ENCODE measurements around the gene ZFHX3.

Gene ZFHX3

DNA sequence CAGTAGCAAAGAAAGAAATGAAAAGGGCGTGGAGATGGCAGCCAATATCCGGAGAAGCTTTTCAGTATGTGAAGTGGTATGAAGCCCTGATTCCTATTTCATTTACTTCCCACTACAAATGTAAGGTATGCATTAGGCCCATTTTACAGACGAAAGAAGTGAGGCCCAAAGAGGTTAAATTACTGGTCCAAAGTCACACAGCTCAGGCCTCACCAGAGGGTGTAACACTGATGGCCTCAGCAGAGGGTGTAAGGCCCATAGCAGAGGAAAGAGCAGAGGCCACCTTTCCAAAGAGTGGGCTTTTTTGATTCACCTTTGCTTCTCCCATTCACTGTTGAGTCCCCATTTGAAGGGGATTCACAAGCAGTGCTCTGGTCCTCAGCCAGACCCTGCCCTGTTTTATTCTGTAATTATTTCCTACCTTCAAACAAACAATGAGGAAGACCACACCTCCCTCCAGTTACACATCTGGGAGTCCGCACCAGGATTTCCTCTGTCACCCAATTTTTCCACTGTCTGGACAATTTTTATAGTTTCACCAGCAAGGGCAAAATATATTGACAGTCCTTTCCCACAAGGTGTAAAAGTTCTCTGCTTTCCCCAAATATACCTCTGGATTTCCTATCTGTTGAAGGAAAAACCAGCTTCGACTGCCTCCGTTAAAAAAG is 7.1 kb downstream of the ZFHX3 start:
- DNase-seq (ENCODE audit: low read depth): no peak

DNA sequence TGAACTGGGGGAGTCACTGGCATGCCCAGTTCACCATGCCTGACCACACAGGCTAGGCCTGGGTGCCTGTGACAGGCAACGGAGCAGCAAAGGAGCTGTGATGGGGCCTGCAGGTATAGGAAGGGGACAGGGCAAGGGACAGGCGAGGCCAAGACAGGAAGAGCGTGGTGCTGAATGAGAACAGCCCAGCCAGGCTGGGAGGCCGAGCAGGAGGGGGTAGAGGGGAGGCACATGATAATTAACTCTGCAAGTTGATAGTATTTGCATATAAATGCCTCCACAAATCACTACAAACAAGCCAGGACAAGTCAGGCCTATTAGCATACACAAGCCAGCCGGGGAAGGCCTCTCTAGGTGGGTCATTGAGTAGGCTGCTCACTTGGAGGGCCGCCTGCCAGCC is 7.8 kb downstream of the ZFHX3 start:
- no peak for DNase-seq (ENCODE audit: low read depth)

DNA sequence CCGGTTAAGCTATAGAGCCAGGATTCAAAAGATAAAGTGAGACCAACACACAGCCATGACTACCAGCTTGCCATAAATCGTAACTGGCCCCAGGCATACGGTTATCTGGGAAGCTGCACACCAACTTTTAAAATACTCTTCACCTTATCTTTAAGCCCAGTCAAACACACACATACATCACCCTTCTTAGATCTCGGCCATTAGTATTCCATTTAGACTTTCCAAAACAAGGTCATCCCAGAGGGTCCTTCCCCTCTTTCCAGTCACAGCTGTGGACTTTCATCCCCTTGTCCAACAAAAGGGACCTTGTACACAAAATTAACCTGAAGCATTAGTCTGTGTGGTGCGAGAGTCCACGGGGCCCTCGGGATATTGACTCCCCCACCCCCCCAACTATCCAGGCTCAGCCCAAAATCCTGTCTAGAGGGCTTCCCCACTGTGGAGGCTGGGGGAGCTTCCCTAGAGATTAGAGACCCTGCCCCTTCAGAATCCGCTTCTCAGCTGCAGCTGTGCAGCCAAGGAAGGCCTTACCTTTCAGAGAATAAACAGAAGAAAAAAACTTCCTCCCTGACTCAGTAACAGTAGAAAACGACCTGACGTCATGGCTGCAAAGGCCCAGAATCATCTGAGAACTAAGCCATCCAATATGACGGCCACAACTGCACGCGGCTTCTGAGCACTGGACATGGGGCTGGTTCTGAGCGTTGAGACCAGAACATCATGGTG is 9.9 kb downstream of the ZFHX3 start:
- DNase-seq (ENCODE audit: low read depth): no peak

DNA sequence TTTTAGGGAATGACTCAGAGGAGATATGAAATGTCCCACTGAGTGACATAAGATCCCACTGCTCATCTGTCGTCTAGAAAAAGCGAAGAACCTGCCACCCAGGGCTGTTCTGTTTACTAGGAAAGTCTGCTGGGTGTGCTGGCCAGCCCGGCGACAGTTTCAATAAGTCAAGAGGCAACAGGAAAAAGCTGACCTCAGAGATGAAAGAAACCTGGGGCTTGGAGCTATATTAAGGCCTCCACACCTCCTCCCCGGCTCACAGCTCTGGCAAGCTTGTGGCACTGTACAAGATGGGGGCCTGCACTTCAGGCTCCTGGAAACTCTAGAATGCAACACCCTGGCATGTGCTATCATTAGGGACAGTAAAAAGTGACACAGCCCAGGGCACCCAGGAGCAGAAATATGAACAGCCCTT is 10.6 kb downstream of the ZFHX3 start:
- DNase-seq (ENCODE audit: low read depth): no peak

DNA sequence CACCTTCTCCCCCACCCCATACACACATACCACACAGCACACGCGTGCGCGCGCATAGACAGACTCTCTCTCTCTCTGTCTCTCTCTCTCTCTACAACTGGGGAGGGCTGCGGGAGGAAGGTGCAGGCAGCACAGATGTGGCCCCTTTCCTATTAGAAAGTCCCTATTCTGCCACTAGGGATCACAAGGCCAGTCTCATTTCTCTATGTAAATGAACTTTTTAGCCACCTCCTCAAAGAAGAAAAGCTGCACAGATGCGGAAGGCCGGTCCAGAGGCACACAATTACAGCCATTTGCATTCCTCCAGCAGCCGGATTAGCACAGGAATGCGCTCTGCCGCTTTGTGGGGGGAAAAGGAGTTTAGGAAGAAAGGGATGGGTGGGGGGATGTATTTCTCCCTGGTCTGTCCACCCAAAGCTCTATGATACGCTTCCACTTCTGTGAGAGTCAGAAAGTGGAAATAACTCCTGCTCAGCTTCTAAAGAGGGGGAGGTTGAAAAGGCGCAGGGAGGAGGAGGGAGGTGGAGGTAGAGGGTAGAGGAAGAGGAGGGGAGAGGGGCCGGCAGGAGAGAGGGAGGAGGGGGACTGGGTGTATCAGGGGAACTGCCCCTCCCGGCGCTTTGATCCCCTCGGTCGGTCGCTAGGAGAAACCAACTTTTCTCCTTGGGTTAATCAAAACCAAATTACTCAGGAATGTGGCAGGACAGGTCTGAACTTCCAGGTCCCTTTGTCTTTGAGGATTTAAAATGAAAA is 11.7 kb downstream of the ZFHX3 start:
- no peak for DNase-seq (ENCODE audit: low read depth)

DNA sequence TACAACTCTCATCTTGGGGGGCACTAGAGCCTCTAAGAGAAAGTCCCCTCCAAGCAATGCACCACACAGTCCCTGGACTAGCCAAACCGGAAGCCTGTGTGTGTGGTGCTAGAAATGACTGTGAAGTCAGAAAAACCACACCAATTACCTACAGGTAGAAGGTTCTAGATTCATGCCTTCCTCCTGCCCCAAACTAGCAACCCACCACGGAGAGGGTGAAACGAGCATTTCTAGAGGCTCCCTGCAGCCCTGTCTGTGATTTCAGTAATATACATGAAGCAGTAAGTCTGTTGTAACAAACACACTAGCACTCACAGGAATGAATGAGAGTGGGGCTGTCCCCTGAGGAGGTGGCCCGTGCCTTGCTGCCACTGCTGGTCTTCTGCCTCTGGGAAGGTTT is 13.6 kb downstream of the ZFHX3 start:
- no peak for DNase-seq (ENCODE audit: low read depth)

DNA sequence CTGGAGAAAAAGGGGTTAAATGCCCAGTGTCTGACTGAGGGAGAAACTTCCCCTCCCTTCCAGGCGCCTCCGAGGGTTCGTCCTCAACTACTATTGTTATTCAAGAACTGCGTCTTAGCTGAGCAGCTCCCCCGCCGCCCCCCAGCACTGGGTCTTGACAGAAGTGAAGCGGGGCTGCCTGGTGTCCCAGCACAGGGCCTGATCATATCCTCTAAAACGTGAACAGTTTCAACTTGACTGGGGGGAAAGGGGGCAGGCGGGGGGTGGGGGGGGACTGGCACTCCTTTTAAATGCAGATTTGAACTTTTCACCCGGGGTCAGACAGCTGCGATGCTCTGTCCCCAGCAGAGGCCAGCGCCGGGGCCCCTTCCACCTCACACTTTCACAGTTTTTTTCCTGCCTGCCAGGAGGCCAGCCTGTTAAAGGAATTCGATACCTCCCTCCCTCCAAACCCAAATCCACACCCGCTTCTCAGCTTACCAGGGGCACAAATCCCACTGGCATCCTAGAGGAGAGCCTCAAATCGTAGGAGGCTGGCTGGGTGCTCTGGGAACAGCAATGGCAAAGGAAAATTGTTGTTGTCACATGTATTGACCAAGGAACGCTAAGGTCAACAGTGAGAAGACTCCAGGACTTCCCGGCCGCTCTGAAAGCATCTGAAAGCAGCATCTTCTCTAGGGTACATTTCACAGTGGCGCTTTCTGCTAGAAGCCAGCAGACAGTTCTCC is 14.5 kb downstream of the ZFHX3 start:
- no peak for DNase-seq (ENCODE audit: low read depth)

DNA sequence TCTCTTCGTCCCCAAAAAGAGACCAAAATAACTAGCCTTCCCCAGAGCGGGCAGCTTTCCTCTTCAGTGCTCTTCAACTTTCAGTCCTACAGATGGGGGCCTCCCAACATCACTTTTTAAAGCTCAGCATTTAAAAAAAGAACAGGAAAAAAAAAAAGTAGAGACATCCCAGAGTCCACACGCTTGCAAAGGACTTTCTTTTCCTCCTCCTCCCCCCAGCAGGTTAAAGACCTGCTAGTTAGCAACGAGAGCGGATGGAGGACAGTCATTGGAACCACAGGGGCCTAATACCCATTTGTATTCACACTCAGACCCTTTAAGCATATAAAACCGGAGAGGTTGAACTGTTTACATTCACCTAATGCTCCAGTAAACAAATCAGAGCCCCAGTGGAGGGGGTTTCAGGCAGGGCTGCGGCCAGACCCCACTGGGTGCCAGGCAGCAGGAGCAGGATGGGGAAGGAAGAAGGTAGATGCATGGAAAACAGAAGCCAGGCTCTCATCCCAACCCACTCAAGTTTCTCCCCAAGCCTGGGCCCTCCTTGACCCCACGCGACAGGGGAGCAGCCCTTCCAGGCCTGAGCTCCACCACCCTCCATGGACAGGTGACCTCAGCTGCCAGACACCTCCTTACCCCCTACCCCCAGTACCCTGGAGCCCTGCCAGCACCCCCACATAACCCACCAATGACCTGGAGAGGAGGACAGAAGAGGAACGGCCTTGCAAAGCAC is 15.2 kb downstream of the ZFHX3 start:
- DNase-seq (ENCODE audit: low read depth): no peak

DNA sequence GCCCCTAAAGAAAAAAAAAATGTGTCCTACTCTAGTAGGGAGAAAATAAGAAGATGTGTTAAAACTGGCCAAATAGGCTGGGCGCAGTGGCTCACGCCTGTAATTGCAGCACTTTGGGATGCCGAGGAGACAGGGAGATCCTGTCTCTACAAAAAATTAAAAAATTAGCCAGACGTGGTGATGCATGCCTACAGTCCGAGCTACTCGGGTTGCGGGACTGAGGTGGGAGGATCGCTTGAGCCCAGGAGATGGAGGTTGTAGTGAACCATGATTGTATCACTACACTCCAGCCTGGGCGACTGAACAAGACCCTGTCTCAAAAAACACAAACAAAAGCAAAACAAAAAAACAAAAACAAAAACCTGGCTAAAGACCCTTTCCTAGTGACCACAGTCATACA is 15.9 kb downstream of the ZFHX3 start:
- DNase-seq (ENCODE audit: low read depth): no peak

DNA sequence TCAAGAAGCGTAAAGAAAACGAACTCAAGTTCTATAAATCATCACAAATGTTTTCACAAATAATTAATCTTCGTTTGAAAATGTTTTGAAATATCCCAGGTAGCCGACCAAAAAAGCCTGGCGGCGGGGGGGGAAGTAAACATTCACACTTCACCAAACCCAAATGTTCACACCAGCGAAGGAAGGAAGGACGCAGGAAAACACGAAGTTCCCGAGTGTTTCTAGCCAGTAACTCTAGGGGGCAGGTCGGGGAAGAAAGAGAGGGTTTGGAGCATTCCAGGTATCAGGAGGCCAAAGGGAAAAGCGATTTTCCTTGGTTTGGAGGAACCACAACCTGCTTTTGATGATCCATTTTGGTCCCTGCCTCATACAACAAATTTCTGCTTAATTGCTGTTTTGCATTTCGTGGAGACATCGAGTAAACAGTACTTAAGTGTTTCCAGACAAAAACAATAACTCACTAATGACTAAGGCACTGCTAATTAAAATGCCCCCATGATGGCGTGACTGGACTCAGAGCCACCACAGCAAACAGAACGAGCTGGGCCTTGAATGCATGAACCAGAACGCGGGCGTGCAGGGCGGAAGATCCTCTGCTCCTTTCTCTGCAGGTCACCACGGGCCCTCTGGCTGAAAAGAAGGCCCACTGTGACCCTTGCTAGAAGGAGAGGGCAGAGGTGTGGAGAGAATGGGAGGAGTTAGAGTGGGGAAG is 16.6 kb downstream of the ZFHX3 start:
- DNase-seq (ENCODE audit: low read depth): no peak

DNA sequence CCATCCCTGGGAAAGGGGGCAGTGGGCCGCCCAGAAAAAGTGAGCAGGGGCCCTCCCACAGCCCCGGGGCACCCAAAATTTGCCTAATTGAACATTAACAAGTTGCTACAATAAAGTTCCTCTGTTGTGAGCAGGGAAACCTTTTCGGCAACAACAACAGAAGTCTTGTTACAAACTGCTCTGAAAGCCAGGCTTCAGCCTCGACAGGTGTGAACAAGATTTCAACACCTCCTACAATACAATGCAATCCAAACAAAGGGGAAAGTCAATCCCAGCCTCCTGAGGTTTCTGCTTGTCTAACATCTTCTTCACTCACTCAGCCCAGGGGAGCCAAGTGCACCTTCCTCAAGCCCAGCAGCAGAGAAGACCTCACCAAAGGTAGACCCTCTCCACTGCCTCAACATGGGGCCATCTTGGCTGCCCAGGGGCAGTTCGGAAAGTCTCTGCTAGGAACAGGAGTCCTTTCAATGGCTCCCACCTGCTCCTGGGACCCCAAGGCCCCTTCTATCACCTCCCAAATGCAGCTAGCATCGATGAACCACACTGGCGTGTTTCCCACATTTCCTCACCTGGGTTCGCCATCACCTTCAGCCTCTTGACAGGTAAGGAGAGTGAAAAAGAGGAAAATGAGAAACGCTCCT is 19.1 kb downstream of the ZFHX3 start:
- DNase-seq (ENCODE audit: low read depth): no peak

DNA sequence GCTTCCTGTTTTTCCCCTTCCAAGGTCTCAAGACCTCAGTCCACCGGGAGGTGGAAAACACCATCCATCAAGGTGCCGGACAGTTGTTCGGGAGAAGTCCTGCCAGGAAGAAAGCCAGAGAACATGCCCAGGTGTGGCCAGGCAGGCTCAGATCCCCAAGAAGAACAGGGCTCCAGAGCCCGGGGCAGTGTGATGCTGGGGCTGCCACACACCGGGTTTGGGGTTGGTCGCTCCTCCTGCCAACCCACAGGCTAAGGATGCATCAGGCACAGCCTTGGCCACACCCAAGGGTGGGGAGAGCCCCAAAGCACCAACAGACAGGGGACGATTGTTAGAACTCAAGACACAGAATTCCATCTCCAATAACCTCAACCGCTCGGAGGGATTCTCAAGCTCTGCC is 19.7 kb downstream of the ZFHX3 start:
- no peak for DNase-seq (ENCODE audit: low read depth)

DNA sequence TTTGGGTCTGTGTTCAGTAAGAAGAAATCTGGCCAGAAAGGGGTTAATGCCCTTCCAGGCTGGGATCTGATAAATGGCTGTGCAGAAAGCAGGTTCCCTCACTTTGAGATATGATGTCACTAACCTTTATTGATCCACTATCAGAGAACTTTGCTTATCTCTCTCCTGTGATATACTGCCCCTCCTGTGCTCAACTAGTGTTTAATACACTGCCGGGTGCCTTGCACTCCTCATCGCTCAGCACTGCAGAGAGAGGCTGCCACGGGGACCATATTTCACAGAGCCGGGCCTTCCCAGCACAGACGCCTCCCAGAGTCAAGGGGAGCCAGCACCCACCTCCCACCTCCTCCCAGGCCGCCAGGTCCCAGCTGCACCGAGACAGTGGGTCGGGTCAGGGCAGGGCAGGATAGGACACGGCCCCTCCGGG is 20.2 kb downstream of the ZFHX3 start:
- DNase-seq (ENCODE audit: low read depth): no peak

DNA sequence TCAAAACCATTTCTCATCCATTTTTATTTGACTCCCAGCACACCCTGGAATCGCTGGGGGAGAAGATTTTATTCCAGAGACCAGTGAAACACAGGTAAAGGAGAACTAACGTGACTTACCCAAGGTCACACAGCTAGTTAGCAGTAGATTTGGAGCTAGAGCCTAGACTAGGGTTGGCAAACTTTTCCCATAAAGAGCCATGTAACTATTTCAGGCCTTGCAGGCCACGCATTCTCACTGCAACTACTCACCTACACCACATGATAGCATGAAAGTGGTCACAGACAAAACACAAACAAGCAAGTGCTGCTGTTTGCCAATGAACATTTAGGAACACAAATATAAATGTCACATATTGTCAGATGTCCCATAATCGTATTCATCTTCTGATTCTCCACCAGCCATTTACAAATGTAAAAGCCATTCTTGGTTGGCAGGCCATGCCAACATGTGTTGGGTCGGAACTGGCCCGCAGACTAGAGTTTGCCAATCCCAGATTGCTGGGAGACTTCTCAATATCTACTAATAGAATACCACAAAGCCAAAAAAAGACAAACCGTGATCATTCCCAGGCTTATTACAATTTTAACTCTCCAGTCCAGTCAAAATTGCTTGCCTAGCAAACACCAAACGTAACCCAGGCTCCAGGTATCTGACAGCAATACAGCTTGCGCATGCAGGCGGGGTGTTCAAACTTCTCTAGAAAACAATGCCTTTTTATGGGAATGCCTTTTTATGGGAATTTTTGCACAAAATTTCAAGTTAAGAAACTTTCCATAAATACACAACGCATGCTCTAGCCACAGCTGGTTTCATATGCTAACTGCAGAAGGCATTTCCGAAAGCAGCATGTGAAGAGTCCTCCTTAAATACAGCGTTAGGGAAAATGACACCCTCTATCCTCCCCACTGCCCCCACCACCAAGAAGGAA is 20.9 kb downstream of the ZFHX3 start:
- no peak for DNase-seq (ENCODE audit: low read depth)

DNA sequence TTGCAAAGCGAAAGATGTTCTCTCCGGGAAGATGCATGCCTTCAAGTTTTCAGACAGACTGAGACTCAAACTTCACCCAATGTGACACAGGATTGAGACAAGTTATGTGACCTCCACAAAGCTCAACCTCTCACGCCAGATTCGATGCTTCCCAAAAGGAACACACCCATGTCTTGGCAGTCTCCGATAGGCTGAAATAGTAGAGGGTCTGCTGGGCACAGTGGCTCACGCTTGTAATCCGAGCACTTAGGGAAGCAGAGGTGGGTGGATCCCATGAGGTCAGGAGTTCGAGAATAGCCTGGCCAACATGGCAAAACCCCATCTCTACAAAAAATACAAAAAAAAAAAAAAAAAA is 22.1 kb downstream of the ZFHX3 start:
- no peak for DNase-seq (ENCODE audit: low read depth)

DNA sequence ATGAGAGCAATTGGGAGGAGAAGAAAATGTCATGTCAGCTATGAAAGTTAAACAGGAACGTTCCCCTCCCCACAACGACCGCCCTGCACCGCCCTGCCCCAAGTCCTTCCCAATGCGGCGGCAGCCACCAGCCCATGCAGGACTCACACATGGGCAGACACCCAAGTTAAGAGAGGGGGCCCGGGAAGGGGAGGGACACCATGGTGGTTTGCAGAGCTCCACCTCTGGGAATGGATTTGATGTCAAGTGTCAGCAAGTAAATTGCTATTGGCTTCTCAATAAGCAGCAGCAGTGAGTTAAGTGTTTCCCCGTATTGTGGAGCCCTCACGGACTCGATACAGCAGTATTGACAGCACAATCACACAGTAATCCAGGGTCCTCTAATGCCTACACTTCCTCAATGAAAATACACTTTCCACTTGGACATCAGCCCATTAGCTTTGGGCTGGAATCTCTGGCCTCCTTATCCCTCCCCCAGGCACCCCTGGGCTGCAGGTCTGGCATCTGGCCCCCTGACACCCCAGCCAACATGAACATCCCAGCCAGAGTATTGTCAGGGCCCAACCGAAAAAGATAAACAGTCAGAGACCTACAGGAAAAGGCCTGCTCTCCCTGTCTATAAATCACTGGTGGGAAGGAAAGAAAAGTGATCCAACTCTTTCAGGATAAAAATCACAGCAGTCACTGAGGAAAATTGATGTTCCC is 22.6 kb downstream of the ZFHX3 start:
- no peak for DNase-seq (ENCODE audit: low read depth)

DNA sequence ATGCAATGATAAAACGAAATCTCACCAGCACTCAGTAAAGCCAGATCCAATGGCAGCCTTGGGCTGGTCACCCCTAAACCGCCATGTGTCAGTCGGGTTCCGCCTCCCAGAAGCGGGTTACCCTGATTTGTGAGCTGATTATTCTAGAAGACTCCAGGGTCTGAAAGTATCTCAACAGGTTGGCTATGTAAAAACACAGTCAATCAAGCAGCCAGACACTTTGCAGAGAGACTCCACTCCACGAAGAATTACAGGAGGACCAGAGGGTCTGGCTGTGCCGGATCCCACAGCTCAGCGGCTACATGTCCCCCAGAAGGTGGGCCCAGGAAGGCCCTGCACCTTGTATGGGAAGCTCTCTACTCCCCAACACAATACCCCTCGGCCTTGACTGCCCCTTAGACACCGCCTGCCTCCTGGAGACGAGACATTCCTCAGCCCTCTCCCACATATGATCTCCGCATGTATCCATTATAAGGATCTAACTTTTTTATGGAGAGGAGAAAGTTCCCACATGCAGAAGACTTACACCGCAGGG is 23.3 kb downstream of the ZFHX3 start:
- no peak for DNase-seq (ENCODE audit: low read depth)

DNA sequence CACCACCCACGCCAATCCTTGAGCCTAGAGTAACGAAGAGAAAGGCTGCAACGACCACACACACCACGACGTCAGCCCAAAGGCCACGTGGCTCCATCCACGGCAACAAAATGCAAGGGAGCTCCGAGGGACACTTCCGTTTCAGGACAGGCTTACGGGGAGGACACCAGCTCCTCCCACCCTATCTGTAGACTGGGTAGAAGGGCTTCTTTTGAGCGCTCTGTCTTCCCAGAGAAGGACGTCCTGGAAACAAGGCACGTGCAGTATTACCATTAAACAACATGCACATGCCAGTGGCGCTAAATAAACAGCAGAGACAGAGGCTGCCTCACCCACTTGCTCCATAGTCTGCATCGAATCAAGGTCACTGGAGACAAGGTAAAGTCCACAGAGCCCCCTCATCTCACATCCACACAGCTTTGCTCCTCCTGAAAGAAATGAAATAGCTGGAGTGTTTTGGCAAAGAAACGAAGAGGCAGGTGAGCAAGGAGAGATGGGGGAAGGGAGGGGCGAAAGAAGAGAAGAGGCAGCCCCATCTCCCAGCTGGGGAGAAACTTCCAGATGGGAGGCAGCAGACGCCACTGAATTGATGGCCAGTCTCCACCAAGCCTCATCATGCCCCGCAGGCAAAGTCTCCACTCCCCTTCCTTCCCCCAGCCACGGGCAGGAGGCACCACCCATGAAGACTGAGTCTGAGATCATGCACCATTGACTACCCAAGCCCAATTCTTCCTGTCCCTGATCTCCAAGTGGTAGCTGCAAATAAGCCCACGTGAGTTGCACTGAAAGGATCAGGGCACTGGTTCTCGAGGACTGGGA is 24.0 kb downstream of the ZFHX3 start:
- DNase-seq (ENCODE audit: low read depth): no peak

Data from stimulated activated CD8-positive, alpha-beta memory T cell treated with anti-CD3 and anti-CD28 coated beads, Interleukin-4, amount 100 ng/mL, for 24 hours (primary cell).